Peyer's patch (tissue), 4 donors: ENCODE data around the gene SLC22A2.

ENCODE experiments used
- CTCF ChIP-seq, 6 experiments: fragments of 450-650 bp in 4 of 6; fragments of 200-600 bp in 2 of 6; sonication (generic) in 1 of 6; IDR thresholded peaks; one replicate each; pipeline ENCODE4 v1.5.1; 2017 to 2019; ENCODE audit warnings: antibody characterized with exemption in 6 of 6, mild to moderate bottlenecking in 3 of 6, moderate library complexity in 1 of 6
- POLR2A ChIP-seq, 2 donors: fragments of 450-650 bp; IDR thresholded peaks; one replicate each; pipeline ENCODE4 v1.5.1; 2017; ENCODE audit warnings: antibody characterized with exemption in 2 of 2, mild to moderate bottlenecking in 2 of 2, moderate library complexity in 2 of 2

GRCh38 chr6:160204710-160205109 lies 53.9 kb downstream of the SLC22A2 start:
- no peak for TF ChIP-seq CTCF (IDR thresholded peaks at IDR 0.05)
- no peak for TF ChIP-seq POLR2A (IDR thresholded peaks at IDR 0.05)
